Spleen (tissue), 11 donors: ENCODE results near the gene CWC22. TPM values are rescaled to one million over a fixed set of nuclear protein-coding genes. Genes with fewer than 3 reads are reported as not detected.

Experiments used
- DNase-seq: peaks from one replicate; pipeline ENCODE4 v3.0.0-alpha.2; 2020
- H3K27ac ChIP-seq, 8 donors: fragments of 200-600 bp; sonication (generic) in 7 of 8; 1 replicate in 4 of 8; 2 replicates in 4 of 8; pipeline versions ENCODE4 v1.5.0 to v1.8.0; 2016 to 2021; ENCODE audit warnings: inconsistent platforms in 4 of 8, mild to moderate bottlenecking in 4 of 8, moderate library complexity in 1 of 8
- H3K27me3 ChIP-seq, 7 donors: fragments of 200-600 bp; sonication (generic) in 6 of 7; replicated peaks in 1 of 7; 1 replicate in 4 of 7; 2 replicates in 3 of 7; pipeline versions ENCODE4 v1.5.0 to v1.8.0; 2016 to 2021; ENCODE audit warnings: inconsistent platforms in 3 of 7, mild to moderate bottlenecking in 1 of 7
- H3K36me3 ChIP-seq, 6 donors: fragments of 200-600 bp; sonication (generic) in 5 of 6; 1 replicate in 4 of 6; 2 replicates in 2 of 6; pipeline versions ENCODE4 v1.5.0 to v1.8.0; 2016 to 2021; ENCODE audit warnings: inconsistent platforms in 2 of 6
- H3K4me1 ChIP-seq, 6 donors: fragments of 200-600 bp; sonication (generic) in 5 of 6; 1 replicate in 3 of 6; 2 replicates in 3 of 6; pipeline versions ENCODE4 v1.5.0 to v1.8.0; 2016 to 2021; ENCODE audit warnings: inconsistent platforms in 3 of 6
- H3K4me3 ChIP-seq, 8 donors: fragments of 200-600 bp; sonication (generic) in 7 of 8; 1 replicate in 4 of 8; 2 replicates in 4 of 8; pipeline versions ENCODE4 v1.5.0 to v1.8.0; 2016 to 2021; ENCODE audit warnings: inconsistent platforms in 4 of 8, mild to moderate bottlenecking in 4 of 8, moderate library complexity in 2 of 8
- H3K9me3 ChIP-seq, 8 donors: fragments of 200-600 bp; sonication (generic) in 7 of 8; 1 replicate in 4 of 8; 2 replicates in 4 of 8; pipeline versions ENCODE4 v1.5.0 to v1.8.0; 2016 to 2021; ENCODE audit warnings: inconsistent platforms in 4 of 8
- CTCF ChIP-seq, 11 experiments: fragments of 200-600 bp in 7 of 11; fragments of 450-650 bp in 4 of 11; sonication (generic) in 4 of 11; IDR thresholded peaks in 8 of 11; conservative IDR thresholded peaks in 3 of 11; 1 replicate in 7 of 11; 2 replicates in 4 of 11; pipeline versions ENCODE4 v1.4.0 to v1.8.0; 2016 to 2021; ENCODE audit warnings: antibody characterized with exemption in 11 of 11, inconsistent platforms in 4 of 11, mild to moderate bottlenecking in 1 of 11
- POLR2A ChIP-seq, 3 donors: fragments of 450-650 bp; IDR thresholded peaks; one replicate each; pipeline ENCODE4 v1.5.1; 2017; ENCODE audit warnings: antibody characterized with exemption in 3 of 3, mild to moderate bottlenecking in 1 of 3
- POLR2AphosphoS5 ChIP-seq, 3 donors: sonication (generic); formaldehyde crosslinking; IDR thresholded peaks; one replicate each; pipeline ENCODE4 v1.5.1; 2017; ENCODE audit warnings: antibody characterized with exemption in 3 of 3
- WGBS, 5 donors: extraction: QIAGEN DNeasy Blood & Tissue Kit in 3 of 5; methylation state at CpG; one replicate each; pipeline versions ENCODE4 v1.1.5 to v1.1.7; 2013 to 2018; 5-methylcytosine and 5-hydroxymethylcytosine counted together
- intact Hi-C: fragments of 100-400 bp; cut with DNase I; formaldehyde crosslinking; loops from one replicate; pipeline ENCODE4 v1.15.0; 2023; ENCODE audit warnings: low total_unique reads
- polyA plus RNA-seq, 3 donors: library from polyadenylated mRNA; stranded (reverse); fragments of 200-250 nt; gene quantifications; one replicate each; pipeline ENCODE4 v1.2.1, GENCODE V29; 2013
- total RNA-seq, 7 donors: library from RNA; depleted of rRNA in 3 of 7; stranded (reverse); fragments of >200 nt in 3 of 7; fragmentation: NEBNext Ultra II Directional in 4 of 7; extraction: Animal tissue kit (Norgen Biotek cat#: 25700) in 4 of 7; gene quantifications; one replicate each; pipeline versions ENCODE4 v1.1.0 to v1.2.1, GENCODE V29; 2016 to 2021
- donor health status: healthy with polysubstance abuse.
- donor health status: DM: no; HTN: no; CAD: no; lungs with moderate emphysema.
- donor health status: DM: no; HTN: no; CAD: no.
- donor health status: Bipolar disorder and iron deficiency.
- donor health status: healthy.
- donor health status: DM: no; HTN: no; CAD: no.
- donor health status: DM: yes; HTN: yes; CAD: no.

The CWC22 gene
- total and polyA plus RNA-seq, 10 donors, result 9.6 to 31.7 (median 21.5) TPM

GRCh38 chr2:180029575-180029974 is 22.5 kb upstream of the CWC22 start:
- Histone ChIP-seq H3K27me3 (peaks cover 0 to 8% (median 0%) of the 10 kb centered on the region in 7 donors), H3K27ac (no peak overlapping the region), H3K36me3 (no peaks in the 10 kb centered on the region), H3K4me3 (no peak overlapping the region), H3K4me1 (no peaks in the 10 kb centered on the region), H3K9me3 (peaks cover 0 to 21% (median 18%) of the 10 kb centered on the region in 8 donors)
- WGBS, 5 donors, result 69 to 90% (median 80%) methylated on average over 1 of the region's 1 CpG
- TF ChIP-seq CTCF (IDR thresholded peaks at IDR 0.05 in 8 of 11, conservative IDR thresholded peaks at IDR 0.05 in 3 of 11) (no peak), POLR2AphosphoS5 (IDR thresholded peaks at IDR 0.05) (no peak), POLR2A (IDR thresholded peaks at IDR 0.05) (no peak)
- DNase-seq, result no peak
- intact Hi-C loops, result no loop called here

GRCh38 chr2:180021850-180022249 is 14.8 kb upstream of the CWC22 start:
- 91 to 99% (median 97%) methylated on average over 23 of the region's 23 CpGs for WGBS, 5 donors
- no peaks in the 10 kb centered on the region for H3K36me3 ChIP-seq
- H3K4me1 ChIP-seq, result no peaks in the 10 kb centered on the region
- H3K27ac ChIP-seq, result no peak overlapping the region
- no peak overlapping the region for H3K4me3 ChIP-seq
- intact Hi-C loops, result no loop called here
- TF ChIP-seq POLR2AphosphoS5 (IDR thresholded peaks at IDR 0.05) (no peak), POLR2A (IDR thresholded peaks at IDR 0.05) (no peak), CTCF (IDR thresholded peaks at IDR 0.05 in 8 of 11, conservative IDR thresholded peaks at IDR 0.05 in 3 of 11) (no peak)
- H3K27me3 ChIP-seq, result no peaks in the 10 kb centered on the region
- no peak for DNase-seq
- no peaks in the 10 kb centered on the region for H3K9me3 ChIP-seq

- Histone ChIP-seq H3K27me3 (no peaks in the 10 kb centered on the region), H3K4me3 (no peak overlapping the region), H3K36me3 (no peaks in the 10 kb centered on the region), H3K27ac (no peak overlapping the region), H3K9me3 (no peaks in the 10 kb centered on the region), H3K4me1 (no peaks in the 10 kb centered on the region)
- no peak for DNase-seq
- TF ChIP-seq POLR2AphosphoS5 (IDR thresholded peaks at IDR 0.05) (no peak), POLR2A (IDR thresholded peaks at IDR 0.05) (no peak), CTCF (IDR thresholded peaks at IDR 0.05 in 8 of 11, conservative IDR thresholded peaks at IDR 0.05 in 3 of 11) (no peak)
- intact Hi-C loops, result no loop called here
- WGBS, 5 donors, result 72 to 88% (median 77%) methylated on average over 4 of the region's 4 CpGs
Observed at GRCh38 chr2:180017784-180018183, 10.7 kb upstream of the CWC22 start.

GRCh38 chr2:180016937-180017336 is 9.8 kb upstream of the CWC22 start:
- no peaks in the 10 kb centered on the region for H3K36me3 ChIP-seq
- intact Hi-C loops, result no loop called here
- no peak overlapping the region for H3K4me3 ChIP-seq
- TF ChIP-seq CTCF (IDR thresholded peaks at IDR 0.05 in 8 of 11, conservative IDR thresholded peaks at IDR 0.05 in 3 of 11) (no peak), POLR2A (IDR thresholded peaks at IDR 0.05) (no peak), POLR2AphosphoS5 (IDR thresholded peaks at IDR 0.05) (no peak)
- WGBS, 5 donors, result 76 to 97% (median 88%) methylated on average over 2 of the region's 2 CpGs
- no peaks in the 10 kb centered on the region for H3K4me1 ChIP-seq
- no peak for DNase-seq
- H3K27ac ChIP-seq, result no peak overlapping the region
- no peaks in the 10 kb centered on the region for H3K27me3 ChIP-seq
- H3K9me3 ChIP-seq, result no peaks in the 10 kb centered on the region
